Endothelial cell (in vitro differentiated cells): ENCODE results near the gene LUZP4. TPM values are rescaled to one million over a fixed set of nuclear protein-coding genes. Genes with fewer than 3 reads are reported as not detected.
"Not testable (repeated sequence)": the region's sequence is repeated elsewhere in the genome, so short reads cannot be mapped to it uniquely, and the experiment has no call there.

ENCODE experiments used
- DNase-seq: peaks from one replicate; pipeline ENCODE4 v3.0.0; 2021; ENCODE audit warnings: low spot score
- H3K27ac Mint-ChIP-seq: one replicate; pipeline ENCODE4 v1.8.0; 2021; ENCODE audit warnings: mixed read lengths, inconsistent platforms; ENCODE audit not compliant: unreplicated experiment
- H3K27me3 Mint-ChIP-seq: one replicate; pipeline ENCODE4 v1.8.0; 2021; ENCODE audit warnings: mild to moderate bottlenecking, moderate library complexity, mixed read lengths, inconsistent platforms; ENCODE audit not compliant: unreplicated experiment
- H3K36me3 Mint-ChIP-seq: one replicate; pipeline ENCODE4 v1.8.0; 2021; ENCODE audit warnings: mild to moderate bottlenecking, low read depth, mixed read lengths, inconsistent platforms; ENCODE audit not compliant: unreplicated experiment
- H3K4me1 Mint-ChIP-seq: one replicate; pipeline ENCODE4 v1.8.0; 2021; ENCODE audit warnings: mild to moderate bottlenecking, mixed read lengths, inconsistent platforms; ENCODE audit not compliant: unreplicated experiment
- H3K4me3 Mint-ChIP-seq: one replicate; pipeline ENCODE4 v1.8.0; 2021; ENCODE audit warnings: mild to moderate bottlenecking, mixed read lengths, inconsistent platforms; ENCODE audit not compliant: unreplicated experiment
- H3K9me3 Mint-ChIP-seq: one replicate; pipeline ENCODE4 v1.8.0; 2021; ENCODE audit warnings: mixed read lengths, inconsistent platforms; ENCODE audit not compliant: unreplicated experiment
- CTCF ChIP-seq: fragments of 200-600 bp; sonication (generic); IDR thresholded peaks from one replicate; pipeline ENCODE4 v1.5.0; 2021; ENCODE audit warnings: antibody characterized with exemption; ENCODE audit not compliant: unreplicated experiment
- total RNA-seq: library from RNA; stranded (reverse); fragmentation: NEBNext Ultra II Directional; extraction: Animal tissue kit (Norgen Biotek cat#: 25700); gene quantifications from one replicate; pipeline ENCODE4 v1.2.1, GENCODE V29; 2021; ENCODE audit not compliant: unreplicated experiment

Gene LUZP4
- total RNA-seq, 1 donor from 2014 or later: not detected

DNA sequence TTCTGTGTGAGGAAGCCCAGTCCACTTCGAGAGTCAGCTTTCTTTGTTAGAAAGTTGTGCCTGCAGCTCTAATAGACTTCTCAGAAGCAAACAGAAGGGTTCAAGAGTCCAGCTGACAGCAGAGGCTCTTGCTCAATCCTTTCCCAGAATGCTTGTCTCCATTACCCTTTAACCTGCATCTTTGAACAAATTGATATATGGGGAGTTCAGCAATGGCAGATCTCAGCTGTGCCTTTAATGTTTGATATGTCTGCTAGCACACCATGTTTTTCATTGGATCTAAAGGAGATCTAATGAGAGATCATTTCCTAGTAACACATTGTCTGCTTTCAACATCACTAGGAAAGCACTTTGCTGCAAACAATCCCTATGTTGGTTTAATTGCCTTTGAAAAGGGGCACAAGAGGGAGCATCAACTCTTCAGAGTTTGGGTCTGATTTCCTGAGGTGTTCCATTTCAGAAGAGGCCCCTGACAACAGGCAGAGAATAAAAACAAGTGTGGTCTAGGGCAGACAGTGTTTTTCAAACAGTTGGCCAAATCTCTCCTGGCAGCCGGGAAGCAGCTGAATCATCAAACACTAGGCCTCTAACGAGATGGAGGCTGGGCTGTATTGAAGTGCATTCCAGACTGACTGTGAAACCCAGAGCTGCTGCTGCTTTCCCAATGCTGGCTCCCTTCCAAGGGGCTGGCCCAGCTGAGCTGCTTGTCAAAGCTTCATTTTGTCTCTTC, 55.5 kb downstream of the LUZP4 start:
- H3K27ac Mint-ChIP-seq: peak overlapping the region; percentile 84
- H3K4me3 Mint-ChIP-seq: no peak overlapping the region
- peak; percentile 22 for DNase-seq
- peaks cover 2% of the 10 kb centered on the region for H3K36me3 Mint-ChIP-seq
- H3K4me1 Mint-ChIP-seq: peaks cover 3% of the 10 kb centered on the region
- no peak for TF ChIP-seq CTCF
- no peaks in the 10 kb centered on the region for H3K9me3 Mint-ChIP-seq
- no peaks in the 10 kb centered on the region for H3K27me3 Mint-ChIP-seq

GRCh38 chrX:115345615-115346014, 56.1 kb downstream of the LUZP4 start:
- peak overlapping the region; percentile 43 for H3K27ac Mint-ChIP-seq
- peaks cover 3% of the 10 kb centered on the region for H3K4me1 Mint-ChIP-seq
- no peaks in the 10 kb centered on the region for H3K27me3 Mint-ChIP-seq
- no peak overlapping the region for H3K4me3 Mint-ChIP-seq
- no peaks in the 10 kb centered on the region for H3K9me3 Mint-ChIP-seq
- no peak for TF ChIP-seq CTCF
- no peak for DNase-seq
- H3K36me3 Mint-ChIP-seq: peaks cover 2% of the 10 kb centered on the region

- not testable (repeated sequence) for H3K4me3 Mint-ChIP-seq, H3K27me3 Mint-ChIP-seq, DNase-seq, H3K9me3 Mint-ChIP-seq, H3K4me1 Mint-ChIP-seq, H3K36me3 Mint-ChIP-seq, H3K27ac Mint-ChIP-seq
These were observed 57.2 kb downstream of the LUZP4 start for GRCh38 chrX:115346738-115347137.

DNA sequence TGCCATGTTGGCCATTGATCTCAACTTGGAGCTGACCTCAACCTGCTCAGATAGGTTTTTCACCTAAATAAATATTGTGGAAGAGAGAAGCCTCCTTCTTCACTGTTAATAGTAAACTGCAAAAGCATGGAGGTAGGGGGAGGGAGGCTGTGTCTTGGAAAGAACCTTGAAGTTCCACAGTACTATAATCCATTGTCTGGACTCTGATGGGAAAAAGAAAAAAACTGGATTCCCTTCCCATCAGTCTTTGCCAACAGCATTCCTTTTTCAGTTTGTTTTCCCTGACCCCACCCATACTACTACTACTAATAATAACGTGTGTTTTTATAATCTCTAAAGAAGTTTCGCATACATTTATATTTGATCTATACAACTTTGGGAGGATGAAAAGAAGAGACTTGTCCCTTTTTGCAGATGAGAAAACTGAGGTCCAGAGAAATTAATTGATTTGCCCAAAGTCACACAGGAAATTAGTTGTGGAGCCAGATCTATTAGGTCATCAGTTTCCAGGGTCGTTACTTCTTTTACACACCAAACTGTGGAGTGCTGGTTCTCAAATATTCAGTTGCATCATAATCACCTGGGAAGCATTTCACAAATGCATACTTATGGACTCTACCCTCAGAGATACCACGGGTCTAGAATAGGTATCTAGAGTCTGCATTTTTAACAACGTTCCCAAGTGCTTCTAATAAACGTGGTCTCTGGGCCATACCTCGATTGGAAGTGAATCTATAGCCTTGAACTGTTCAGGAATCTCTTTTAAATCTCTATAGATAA, 59.1 kb downstream of the LUZP4 start:
- no peak overlapping the region for H3K4me3 Mint-ChIP-seq

More for the DNA sequence above, 59.1 kb downstream of the LUZP4 start:
- TF ChIP-seq CTCF: no peak
- H3K4me1 Mint-ChIP-seq: peaks cover 3% of the 10 kb centered on the region
- peaks cover 2% of the 10 kb centered on the region for H3K36me3 Mint-ChIP-seq
- no peaks in the 10 kb centered on the region for H3K27me3 Mint-ChIP-seq
- no peak overlapping the region for H3K27ac Mint-ChIP-seq
- no peaks in the 10 kb centered on the region for H3K9me3 Mint-ChIP-seq
- no peak for DNase-seq
